Measurements from ENCODE around the gene MAF. TPM values are rescaled to one million over a fixed set of nuclear protein-coding genes. Genes with fewer than 3 reads are reported as not detected.

Gene MAF
- total and polyA plus RNA-seq, 8 donors, result 1.6 to 17.0 (median 3.0) TPM

DNA sequence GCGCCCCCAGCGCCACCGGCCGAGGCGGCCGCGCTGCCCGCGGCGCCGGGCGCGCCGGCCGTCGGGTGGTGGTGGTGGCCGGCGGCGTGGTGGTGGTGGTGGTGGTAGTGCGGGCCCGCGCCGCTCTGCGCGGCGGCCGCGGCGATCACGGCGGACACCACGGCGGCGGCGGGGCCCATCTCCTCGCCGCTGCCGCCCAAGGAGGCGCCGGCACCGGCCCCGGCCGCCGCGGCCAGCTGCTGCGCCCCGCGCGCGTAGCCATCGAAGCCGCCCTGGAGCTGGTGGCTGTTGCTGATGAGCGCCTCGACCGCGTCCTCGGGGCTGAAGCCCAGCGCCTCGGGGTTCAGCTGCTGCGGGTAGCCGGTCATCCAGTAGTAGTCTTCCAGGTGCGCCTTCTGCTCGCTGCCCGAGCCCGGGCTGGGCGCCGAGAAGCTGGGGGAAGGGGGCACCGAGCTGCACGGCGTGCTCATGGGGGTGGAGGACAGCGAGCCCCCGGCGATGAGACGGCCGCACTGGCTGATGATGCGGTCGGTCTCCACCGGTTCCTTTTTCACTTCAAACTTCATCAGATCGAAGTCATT is 1.2 kb downstream of the MAF start:
- H3K4me1 ChIP-seq, result peaks cover 0 to 3% (median 0%) of the 10 kb centered on the region in 3 donors
- peak in 2 of 4 donors; percentile 0 to 4 for ATAC-seq
- peak overlapping the region; percentile 38 to 65 (median 44) for H3K4me3 ChIP-seq
- no peaks in the 10 kb centered on the region for H3K27me3 ChIP-seq
- DNase-seq, result peak in 5 of 6 donors; percentile 24 to 82 (median 39)
- no peak for FAIRE-seq
- intact Hi-C loops (cut with DNase I), result no loop called here
- 1 to 2% methylated on average over 59 to 79 of the region's 79 CpGs for WGBS, 2 donors
- H3K36me3 ChIP-seq, result no peaks in the 10 kb centered on the region
- H3K9me3 ChIP-seq, result no peaks in the 10 kb centered on the region
- peak overlapping the region in 3 of 4 donors; percentile 61 to 86 (median 84) for H3K27ac ChIP-seq
- TF ChIP-seq, protein P1, sequence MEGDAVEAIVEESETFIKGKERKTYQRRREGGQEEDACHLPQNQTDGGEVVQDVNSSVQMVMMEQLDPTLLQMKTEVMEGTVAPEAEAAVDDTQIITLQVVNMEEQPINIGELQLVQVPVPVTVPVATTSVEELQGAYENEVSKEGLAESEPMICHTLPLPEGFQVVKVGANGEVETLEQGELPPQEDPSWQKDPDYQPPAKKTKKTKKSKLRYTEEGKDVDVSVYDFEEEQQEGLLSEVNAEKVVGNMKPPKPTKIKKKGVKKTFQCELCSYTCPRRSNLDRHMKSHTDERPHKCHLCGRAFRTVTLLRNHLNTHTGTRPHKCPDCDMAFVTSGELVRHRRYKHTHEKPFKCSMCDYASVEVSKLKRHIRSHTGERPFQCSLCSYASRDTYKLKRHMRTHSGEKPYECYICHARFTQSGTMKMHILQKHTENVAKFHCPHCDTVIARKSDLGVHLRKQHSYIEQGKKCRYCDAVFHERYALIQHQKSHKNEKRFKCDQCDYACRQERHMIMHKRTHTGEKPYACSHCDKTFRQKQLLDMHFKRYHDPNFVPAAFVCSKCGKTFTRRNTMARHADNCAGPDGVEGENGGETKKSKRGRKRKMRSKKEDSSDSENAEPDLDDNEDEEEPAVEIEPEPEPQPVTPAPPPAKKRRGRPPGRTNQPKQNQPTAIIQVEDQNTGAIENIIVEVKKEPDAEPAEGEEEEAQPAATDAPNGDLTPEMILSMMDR (IDR thresholded peaks at IDR 0.05), result no peak

DNA sequence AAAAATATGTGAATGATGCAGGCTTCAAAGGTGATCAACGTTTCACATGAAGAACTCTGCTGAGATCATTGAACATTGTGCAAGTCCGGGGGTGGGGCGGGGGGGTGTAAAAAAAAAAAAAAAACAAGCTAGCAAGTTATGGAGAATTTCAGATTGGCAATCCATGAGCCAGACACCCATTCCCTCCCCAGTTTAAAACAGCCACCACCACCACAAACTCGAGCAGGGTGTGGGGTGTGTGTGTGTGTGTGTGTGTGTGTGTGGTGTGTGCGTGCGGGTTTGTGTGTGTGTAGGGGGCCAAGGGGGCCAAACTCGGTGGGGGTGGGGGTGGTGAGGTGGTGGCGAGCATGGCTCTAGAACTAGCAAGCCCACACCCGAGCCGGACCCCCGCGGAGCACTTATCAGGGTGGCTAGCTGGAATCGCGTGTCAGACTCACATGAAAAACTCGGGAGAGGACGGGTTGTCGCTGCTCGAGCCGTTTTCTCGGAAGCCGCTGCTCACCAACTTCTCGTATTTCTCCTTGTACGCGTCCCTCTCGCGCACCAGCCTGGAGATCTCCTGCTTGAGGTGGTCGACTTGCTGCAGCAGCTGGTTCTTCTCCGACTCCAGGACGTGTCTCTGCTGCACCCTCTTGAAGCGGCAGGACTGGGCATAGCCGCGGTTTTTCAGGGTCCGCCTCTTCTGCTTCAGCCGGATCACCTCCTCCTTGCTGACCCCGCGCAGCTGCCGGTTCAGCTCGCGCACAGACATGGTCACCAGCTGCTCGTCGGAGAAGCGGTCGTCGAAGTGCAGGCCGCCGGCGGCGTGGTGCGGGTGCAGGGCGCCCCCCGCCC is 2.0 kb downstream of the MAF start:
- H3K36me3 ChIP-seq, result no peaks in the 10 kb centered on the region
- FAIRE-seq, result no peak
- peak in 1 of 4 donors; percentile 11 for ATAC-seq
- 4 to 5% methylated on average over 46 to 51 of the region's 51 CpGs for WGBS, 2 donors
- H3K27me3 ChIP-seq, result no peaks in the 10 kb centered on the region
- intact Hi-C loops (cut with DNase I), result no loop called here
- H3K27ac ChIP-seq, result peak overlapping the region in 2 of 4 donors; percentile 34 to 50
- peak overlapping the region in 3 of 4 donors; percentile 16 to 48 (median 42) for H3K4me3 ChIP-seq
- H3K4me1 ChIP-seq, result peaks cover 0 to 3% (median 0%) of the 10 kb centered on the region in 3 donors
- H3K9me3 ChIP-seq, result no peaks in the 10 kb centered on the region
- TF ChIP-seq, protein P1 (IDR thresholded peaks at IDR 0.05), result no peak
- peak; percentile 24 to 75 (median 33) for DNase-seq

DNA sequence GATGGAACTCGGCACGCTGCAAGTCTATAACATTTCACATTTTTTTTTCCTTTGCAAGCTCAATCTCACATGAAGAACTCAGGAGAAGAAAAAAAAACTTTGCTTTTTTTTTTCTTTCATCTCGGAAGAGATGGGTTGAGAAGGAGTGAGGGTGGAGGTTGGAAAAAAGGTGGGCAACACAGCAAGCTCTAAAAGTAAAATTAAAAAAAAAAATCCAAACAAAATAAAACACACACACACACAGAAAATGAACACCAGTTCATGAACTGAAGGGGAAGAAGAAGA is 2.5 kb downstream of the MAF start:
- TF ChIP-seq, protein P1 (IDR thresholded peaks at IDR 0.05), result no peak
- DNase-seq, result no peak
- no peaks in the 10 kb centered on the region for H3K27me3 ChIP-seq
- intact Hi-C loops (cut with DNase I), result no loop called here
- FAIRE-seq, result no peak
- peaks cover 0 to 3% (median 0%) of the 10 kb centered on the region in 3 donors for H3K4me1 ChIP-seq
- WGBS, 2 donors, result 78 to 81% methylated on average over 3 of the region's 3 CpGs
- H3K36me3 ChIP-seq, result no peaks in the 10 kb centered on the region
- H3K4me3 ChIP-seq, result peak overlapping the region in 2 of 4 donors; percentile 2 to 42
- no peak for ATAC-seq
- H3K9me3 ChIP-seq, result no peaks in the 10 kb centered on the region
- H3K27ac ChIP-seq, result no peak overlapping the region

DNA sequence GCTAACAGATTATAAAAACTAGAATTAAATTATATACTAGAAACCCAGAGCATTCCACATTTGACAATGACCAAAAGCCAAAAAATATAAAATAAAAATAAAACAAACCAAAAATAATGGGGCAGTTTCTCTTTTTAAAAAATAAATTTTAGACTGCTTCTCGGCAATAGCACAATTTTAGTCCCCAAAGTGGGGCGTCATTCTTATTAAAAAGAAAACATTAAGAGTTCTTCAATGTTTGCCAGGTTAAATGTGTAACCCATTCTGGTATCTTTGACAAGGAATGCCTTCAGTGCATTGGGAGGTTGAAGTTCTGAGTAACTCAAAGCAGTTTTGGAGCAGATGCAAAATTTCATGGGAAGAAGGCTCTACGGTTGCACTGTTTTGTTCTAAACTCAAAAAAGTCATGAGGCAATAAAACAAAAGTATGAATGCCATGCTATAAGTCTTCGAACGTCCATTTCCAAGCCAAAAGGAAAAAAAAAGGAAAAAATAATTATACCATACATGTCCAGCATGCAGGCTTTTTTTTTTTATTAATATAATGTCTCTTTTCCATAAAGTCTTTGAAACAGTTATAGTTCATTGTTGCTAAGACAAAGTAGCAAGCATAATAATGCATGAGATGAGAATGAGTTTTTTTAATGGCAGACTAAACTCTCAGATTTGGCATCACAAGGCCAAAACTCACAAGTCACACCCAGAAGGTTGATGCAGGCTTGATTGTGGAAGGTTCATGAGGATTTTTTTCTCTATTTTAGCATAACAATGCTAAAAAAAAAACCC is 3.1 kb downstream of the MAF start:
- H3K36me3 ChIP-seq, result no peaks in the 10 kb centered on the region
- DNase-seq (no peak), ATAC-seq (no peak), FAIRE-seq (no peak)
- peaks cover 0 to 3% (median 0%) of the 10 kb centered on the region in 3 donors for H3K4me1 ChIP-seq
- H3K9me3 ChIP-seq, result no peaks in the 10 kb centered on the region
- H3K27me3 ChIP-seq, result no peaks in the 10 kb centered on the region
- TF ChIP-seq, protein P1 (IDR thresholded peaks at IDR 0.05), result no peak
- 74 to 82% methylated on average over 5 of the region's 5 CpGs for WGBS, 2 donors
- intact Hi-C loops (cut with DNase I), result no loop called here
- H3K27ac ChIP-seq, result no peak overlapping the region
- peak overlapping the region in 3 of 4 donors; percentile 2 to 15 (median 6) for H3K4me3 ChIP-seq
